ENCODE results near the gene IRGQ.
A peak's percentile ranks its signal among the peaks of the same experiment; 100 is the strongest.

DNA sequence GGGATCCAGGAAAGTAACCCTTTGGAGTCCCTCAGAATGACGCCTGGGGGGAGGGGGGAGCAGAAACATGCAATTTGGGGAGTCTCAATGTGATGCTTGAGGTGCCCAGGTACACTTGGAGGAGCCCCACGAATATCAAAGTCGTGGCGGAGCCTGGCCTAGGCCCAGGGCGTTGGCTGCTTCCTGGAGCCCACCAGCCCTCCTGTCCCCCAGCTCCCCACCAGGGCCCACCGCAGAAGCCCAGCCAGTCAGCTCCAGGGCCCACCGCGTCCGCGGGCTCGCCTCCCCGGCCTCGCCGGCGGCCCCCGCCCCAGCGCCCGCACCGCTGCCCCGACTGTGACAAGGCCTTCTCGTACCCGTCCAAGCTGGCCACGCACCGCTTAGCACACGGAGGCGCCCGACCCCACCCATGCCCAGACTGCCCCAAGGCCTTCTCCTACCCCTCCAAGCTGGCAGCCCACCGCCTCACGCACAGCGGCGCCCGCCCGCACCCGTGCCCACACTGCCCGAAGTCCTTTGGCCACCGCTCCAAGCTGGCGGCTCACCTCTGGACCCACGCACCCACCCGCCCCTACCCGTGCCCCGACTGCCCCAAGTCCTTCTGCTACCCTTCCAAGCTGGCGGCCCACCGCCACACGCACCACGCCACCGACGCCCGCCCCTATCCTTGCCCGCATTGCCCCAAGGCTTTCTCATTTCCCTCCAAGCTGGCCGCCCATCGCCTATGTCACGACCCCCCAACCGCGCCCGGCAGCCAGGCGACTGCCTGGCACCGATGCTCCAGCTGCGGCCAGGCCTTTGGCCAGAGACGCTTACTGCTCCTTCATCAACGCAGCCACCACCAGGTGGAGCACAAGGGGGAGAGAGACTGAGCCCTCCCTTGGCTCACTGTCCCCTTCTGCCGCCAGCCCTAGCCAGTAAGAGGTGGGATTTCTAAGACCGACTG is 60.8 kb downstream of the IRGQ start:
- TF ChIP-seq, protein P1, sequence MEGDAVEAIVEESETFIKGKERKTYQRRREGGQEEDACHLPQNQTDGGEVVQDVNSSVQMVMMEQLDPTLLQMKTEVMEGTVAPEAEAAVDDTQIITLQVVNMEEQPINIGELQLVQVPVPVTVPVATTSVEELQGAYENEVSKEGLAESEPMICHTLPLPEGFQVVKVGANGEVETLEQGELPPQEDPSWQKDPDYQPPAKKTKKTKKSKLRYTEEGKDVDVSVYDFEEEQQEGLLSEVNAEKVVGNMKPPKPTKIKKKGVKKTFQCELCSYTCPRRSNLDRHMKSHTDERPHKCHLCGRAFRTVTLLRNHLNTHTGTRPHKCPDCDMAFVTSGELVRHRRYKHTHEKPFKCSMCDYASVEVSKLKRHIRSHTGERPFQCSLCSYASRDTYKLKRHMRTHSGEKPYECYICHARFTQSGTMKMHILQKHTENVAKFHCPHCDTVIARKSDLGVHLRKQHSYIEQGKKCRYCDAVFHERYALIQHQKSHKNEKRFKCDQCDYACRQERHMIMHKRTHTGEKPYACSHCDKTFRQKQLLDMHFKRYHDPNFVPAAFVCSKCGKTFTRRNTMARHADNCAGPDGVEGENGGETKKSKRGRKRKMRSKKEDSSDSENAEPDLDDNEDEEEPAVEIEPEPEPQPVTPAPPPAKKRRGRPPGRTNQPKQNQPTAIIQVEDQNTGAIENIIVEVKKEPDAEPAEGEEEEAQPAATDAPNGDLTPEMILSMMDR (conservative IDR thresholded peaks at IDR 0.05): peak; percentile 48; the same call in 1 of the 2 replicates
- TF ChIP-seq EZH2 (IDR thresholded peaks at IDR 0.05; ENCODE audit: low read depth): no peak

All from PC-9 (cell line).